SK-N-SH treated with all-trans-retinoic acid at 6 μM for 48 hours (cell line): ENCODE data around the gene TMBIM1.

Source experiments
- ARNTL ChIP-seq: fragments of 450-650 bp; formaldehyde crosslinking; IDR thresholded peaks from 2 replicates; pipeline ENCODE4 v1.5.0; 2020; ENCODE audit warnings: low read depth, mild to moderate bottlenecking, moderate library complexity, borderline replicate concordance
- CSRNP3 ChIP-seq: fragments of 250-450 bp; sonication (Bioruptor Pico); IDR thresholded peaks from 2 replicates; pipeline ENCODE4 v1.5.1; 2021; ENCODE audit warnings: mild to moderate bottlenecking, moderate library complexity
- SNAI2 ChIP-seq: fragments of 250-450 bp; sonication (Bioruptor Pico); IDR thresholded peaks from 2 replicates; pipeline ENCODE4 v1.5.0; 2020; ENCODE audit warnings: mild to moderate bottlenecking, moderate library complexity
- TSHZ2 ChIP-seq: fragments of 250-450 bp; sonication (Bioruptor Pico); IDR thresholded peaks from 2 replicates; pipeline ENCODE4 v1.5.0; 2020; ENCODE audit warnings: mild to moderate bottlenecking, moderate library complexity
- ZC3H10 ChIP-seq: fragments of 250-450 bp; sonication (Bioruptor Pico); IDR thresholded peaks from 2 replicates; pipeline ENCODE4 v1.5.1; 2021; ENCODE audit warnings: mild to moderate bottlenecking, moderate library complexity
- ZFP3 ChIP-seq: fragments of 250-450 bp; sonication (Bioruptor Pico); IDR thresholded peaks from 2 replicates; pipeline ENCODE4 v1.5.0; 2020; ENCODE audit warnings: mild to moderate bottlenecking, moderate library complexity
- ZFP30 ChIP-seq: fragments of 450-650 bp; formaldehyde crosslinking; IDR thresholded peaks from 2 replicates; pipeline ENCODE4 v1.5.0; 2022; ENCODE audit warnings: mild to moderate bottlenecking, moderate library complexity
- ZNF565 ChIP-seq: fragments of 450-650 bp; formaldehyde crosslinking; conservative IDR thresholded peaks from 2 replicates; pipeline ENCODE4 v1.5.0; 2020; ENCODE audit warnings: low read depth, mild to moderate bottlenecking, moderate library complexity
- ZNF8 ChIP-seq: fragments of 450-650 bp; formaldehyde crosslinking; IDR thresholded peaks from 2 replicates; pipeline ENCODE4 v1.5.0; 2020; ENCODE audit warnings: mild to moderate bottlenecking, moderate library complexity

- TF ChIP-seq ZNF8 (CRISPR knock-in tag) (no peak), ZFP30 (CRISPR knock-in tag) (no peak), ARNTL (CRISPR knock-in tag) (no peak), CSRNP3 (CRISPR knock-in tag) (no peak), TSHZ2 (CRISPR knock-in tag) (no peak), SNAI2 (no peak), ZC3H10 (CRISPR knock-in tag) (no peak), ZNF565 (CRISPR knock-in tag) (no peak), ZFP3 (CRISPR knock-in tag) (no peak)
Measured at GRCh38 chr2:218318241-218318640, 25.9 kb upstream of the TMBIM1 start.
